Mammary microvascular endothelial cell (primary cell): ENCODE results near the gene EIF5B. TPM values are rescaled to one million over a fixed set of nuclear protein-coding genes. Genes with fewer than 3 reads are reported as not detected.

Source experiments
- total RNA-seq: library from RNA; depleted of rRNA; stranded (reverse); fragments of >200 nt; gene quantifications from 2 replicates; pipeline ENCODE4 v1.2.3, GENCODE V29; 2015

Gene EIF5B
- 19.1 and 19.3 TPM in 2 replicates for total RNA-seq

GRCh38 chr2:99337113-99338028, at the start of gene EIF5B:
TSS of gene EIF5B (plus strand) at chr2:99337389. CDS start at chr2:99337555, 166 bp downstream.

GRCh38 chr2:99301097-99301496, 36.1 kb upstream of the EIF5B start, which contains the start of gene LYG1:
TSS of gene LYG1 (minus strand) at chr2:99301197. CDS start at chr2:99295670, 5,527 bp downstream.

GRCh38 chr2:99335911-99336803, 1.0 kb upstream of the EIF5B start, which contains the start of gene TXNDC9:
TSS of gene TXNDC9 (minus strand) at chr2:99336333. CDS start at chr2:99333210, 3,123 bp downstream.

Other genes starting within 250 kb of the EIF5B start
- gene C2orf15, start 195.7 kb upstream of the EIF5B start, total RNA-seq, result not detected in 2 replicates
- gene TSGA10, start 182.4 kb upstream of the EIF5B start, total RNA-seq, result 0.93 and 1.6 TPM in 2 replicates
- gene LIPT1, start 182.4 kb upstream of the EIF5B start, total RNA-seq, result 4.7 and 8.5 TPM in 2 replicates
- 37.5 and 40.0 TPM in 2 replicates for gene MITD1, start 156.3 kb upstream of the EIF5B start, total RNA-seq
- gene MRPL30, start 156.2 kb upstream of the EIF5B start, total RNA-seq, result 28.8 and 31.7 TPM in 2 replicates
- not detected in 2 replicates for gene LYG2, start 81.7 kb upstream of the EIF5B start, total RNA-seq
- gene LYG1, start 36.2 kb upstream of the EIF5B start, total RNA-seq, result not detected in 2 replicates
- 76.9 and 93.3 TPM in 2 replicates for gene TXNDC9, start 1.1 kb upstream of the EIF5B start, total RNA-seq
- 10.6 and 17.1 TPM in 2 replicates for gene REV1, start 152.6 kb downstream of the EIF5B start, total RNA-seq